Ishikawa (cell line): Measurements from ENCODE around the gene AMZ2.

Experiments used
- CEBPB ChIP-seq: IDR thresholded peaks from 2 replicates; pipeline ENCODE4 v1.6.1; 2012
- CREB1 ChIP-seq: IDR thresholded peaks from 2 replicates; pipeline ENCODE4 v1.6.1; 2012; ENCODE audit warnings: low read depth
- EGR1 ChIP-seq: IDR thresholded peaks from 2 replicates; pipeline ENCODE4 v1.6.1; 2012
- EP300 ChIP-seq: IDR thresholded peaks from 2 replicates; pipeline ENCODE4 v1.6.1; 2012; ENCODE audit warnings: borderline replicate concordance
- FOXM1 ChIP-seq: IDR thresholded peaks from 2 replicates; pipeline ENCODE4 v1.6.1; 2012; ENCODE audit warnings: low read depth, borderline replicate concordance
- NFIC ChIP-seq: IDR thresholded peaks from 2 replicates; pipeline ENCODE4 v1.6.1; 2012
- RAD21 ChIP-seq: IDR thresholded peaks from 2 replicates; pipeline ENCODE4 v1.6.1; 2012; ENCODE audit warnings: low read depth
- TAF1 ChIP-seq: IDR thresholded peaks from 2 replicates; pipeline ENCODE4 v1.6.1; 2012; ENCODE audit warnings: low read depth, mild to moderate bottlenecking
- YY1 ChIP-seq: IDR thresholded peaks from 2 replicates; pipeline ENCODE4 v1.6.1; 2012; ENCODE audit warnings: low read depth
- TF ChIP-seq, protein P1 (sequence below): IDR thresholded peaks from 2 replicates; pipeline ENCODE4 v1.6.1; 2012; ENCODE audit warnings: low read depth, mild to moderate bottlenecking
- TF ChIP-seq, protein P2 (sequence below): IDR thresholded peaks from 2 replicates; pipeline ENCODE4 v1.6.1; 2012

DNA sequence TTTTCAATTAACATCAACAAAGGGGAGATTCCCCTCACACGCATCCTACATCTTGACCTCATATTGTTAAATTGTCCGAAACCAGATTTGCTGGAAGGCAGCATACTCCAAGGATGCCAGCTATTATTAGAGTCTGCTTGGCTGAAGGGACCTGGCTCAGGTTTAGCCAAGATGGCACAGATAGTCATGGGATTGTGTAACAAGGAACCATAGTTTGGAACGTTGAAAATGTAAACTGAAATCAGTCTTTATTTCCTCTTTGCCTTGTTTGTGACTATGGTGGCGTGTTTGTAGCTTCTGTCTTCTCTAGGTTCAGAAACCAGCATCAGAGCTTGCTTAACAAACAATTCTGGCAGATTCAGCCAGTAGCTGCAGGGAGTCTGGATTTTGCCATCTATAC lies 49.4 kb downstream of the AMZ2 start:
- TF ChIP-seq EGR1 (no peak), RAD21 (no peak), NFIC (no peak), TAF1 (no peak), FOXM1 (no peak), CEBPB (no peak), EP300 (no peak), CREB1 (no peak), YY1 (no peak)
- TF ChIP-seq, protein P1, sequence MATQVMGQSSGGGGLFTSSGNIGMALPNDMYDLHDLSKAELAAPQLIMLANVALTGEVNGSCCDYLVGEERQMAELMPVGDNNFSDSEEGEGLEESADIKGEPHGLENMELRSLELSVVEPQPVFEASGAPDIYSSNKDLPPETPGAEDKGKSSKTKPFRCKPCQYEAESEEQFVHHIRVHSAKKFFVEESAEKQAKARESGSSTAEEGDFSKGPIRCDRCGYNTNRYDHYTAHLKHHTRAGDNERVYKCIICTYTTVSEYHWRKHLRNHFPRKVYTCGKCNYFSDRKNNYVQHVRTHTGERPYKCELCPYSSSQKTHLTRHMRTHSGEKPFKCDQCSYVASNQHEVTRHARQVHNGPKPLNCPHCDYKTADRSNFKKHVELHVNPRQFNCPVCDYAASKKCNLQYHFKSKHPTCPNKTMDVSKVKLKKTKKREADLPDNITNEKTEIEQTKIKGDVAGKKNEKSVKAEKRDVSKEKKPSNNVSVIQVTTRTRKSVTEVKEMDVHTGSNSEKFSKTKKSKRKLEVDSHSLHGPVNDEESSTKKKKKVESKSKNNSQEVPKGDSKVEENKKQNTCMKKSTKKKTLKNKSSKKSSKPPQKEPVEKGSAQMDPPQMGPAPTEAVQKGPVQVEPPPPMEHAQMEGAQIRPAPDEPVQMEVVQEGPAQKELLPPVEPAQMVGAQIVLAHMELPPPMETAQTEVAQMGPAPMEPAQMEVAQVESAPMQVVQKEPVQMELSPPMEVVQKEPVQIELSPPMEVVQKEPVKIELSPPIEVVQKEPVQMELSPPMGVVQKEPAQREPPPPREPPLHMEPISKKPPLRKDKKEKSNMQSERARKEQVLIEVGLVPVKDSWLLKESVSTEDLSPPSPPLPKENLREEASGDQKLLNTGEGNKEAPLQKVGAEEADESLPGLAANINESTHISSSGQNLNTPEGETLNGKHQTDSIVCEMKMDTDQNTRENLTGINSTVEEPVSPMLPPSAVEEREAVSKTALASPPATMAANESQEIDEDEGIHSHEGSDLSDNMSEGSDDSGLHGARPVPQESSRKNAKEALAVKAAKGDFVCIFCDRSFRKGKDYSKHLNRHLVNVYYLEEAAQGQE = no peak
- TF ChIP-seq, protein P2, sequence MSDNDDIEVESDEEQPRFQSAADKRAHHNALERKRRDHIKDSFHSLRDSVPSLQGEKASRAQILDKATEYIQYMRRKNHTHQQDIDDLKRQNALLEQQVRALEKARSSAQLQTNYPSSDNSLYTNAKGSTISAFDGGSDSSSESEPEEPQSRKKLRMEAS = no peak
